GM19468 (cell line): ENCODE measurements around the gene AKNA.

Experiments
- ATAC-seq: cut with Tn5 transposase; IDR thresholded peaks from one replicate; pipeline ENCODE4 v1.9.1; 2021; ENCODE audit warnings: mild to moderate bottlenecking, moderate library complexity, moderate number of reproducible peaks; ENCODE audit not compliant: unreplicated experiment; ENCODE audit errors: extremely low read depth

AKNA gene

DNA sequence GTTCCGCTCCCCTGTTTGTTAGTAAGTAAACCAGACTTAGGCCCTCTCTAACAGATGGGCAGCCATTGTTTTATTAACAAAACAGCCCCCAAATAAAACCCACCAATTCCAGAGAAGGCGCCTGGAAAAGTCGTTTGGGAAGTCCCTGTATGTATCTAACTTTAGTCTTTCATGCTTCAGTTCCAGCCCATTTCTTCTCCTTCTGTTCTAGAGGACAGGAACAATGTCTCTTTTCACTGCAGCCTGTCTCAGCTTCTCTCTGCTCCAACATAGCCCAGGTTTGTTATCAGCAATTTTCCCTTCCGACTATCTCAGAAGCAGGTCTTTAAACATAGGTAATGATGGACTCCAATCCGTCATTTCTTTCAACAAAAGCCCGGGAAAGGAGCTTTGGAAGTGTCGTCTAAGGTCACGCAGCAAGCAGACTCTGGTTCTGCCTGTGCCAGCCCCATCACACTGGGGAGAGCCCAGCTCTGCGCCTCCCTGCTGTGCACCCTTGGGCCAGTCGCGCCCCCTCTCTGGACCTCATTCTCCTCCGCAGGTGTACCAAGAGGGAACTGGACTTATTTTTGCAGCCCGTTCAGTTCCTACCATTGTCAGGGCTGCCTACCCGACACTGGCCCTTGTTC lies 9.6 kb upstream of the AKNA start:
- ATAC-seq, result peak; percentile 24

DNA sequence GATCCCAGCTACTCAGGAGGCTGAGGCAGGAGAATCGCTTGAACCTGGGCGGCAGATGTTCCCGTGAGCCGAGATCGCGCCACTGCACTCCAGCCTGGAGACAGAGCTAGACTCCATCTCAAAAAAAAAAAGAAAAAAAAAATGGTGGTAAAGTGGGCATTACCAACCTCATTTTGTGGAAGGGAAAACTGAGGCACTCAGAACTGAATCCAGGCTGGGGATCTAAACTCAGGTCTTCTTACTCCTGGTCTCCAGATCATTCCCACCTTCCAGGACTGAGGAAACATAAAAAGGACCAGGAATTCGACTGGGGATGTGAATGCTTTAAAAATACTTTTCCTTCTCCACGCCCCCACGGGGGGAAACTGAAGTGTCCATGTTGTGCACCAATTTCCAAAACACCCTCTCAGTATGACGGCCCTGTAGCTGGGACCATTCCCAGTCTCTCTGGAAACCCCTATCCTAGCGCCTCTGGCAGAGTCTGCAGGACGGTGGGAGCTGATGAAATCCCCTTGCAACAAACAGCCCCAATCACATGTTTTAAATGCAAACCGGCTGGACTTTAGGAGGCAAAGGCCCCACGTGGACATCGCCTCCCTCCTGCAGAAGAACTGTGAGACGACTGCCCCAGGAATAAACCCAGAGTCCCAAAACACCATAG lies 8.9 kb upstream of the AKNA start:
- ATAC-seq, result no peak

DNA sequence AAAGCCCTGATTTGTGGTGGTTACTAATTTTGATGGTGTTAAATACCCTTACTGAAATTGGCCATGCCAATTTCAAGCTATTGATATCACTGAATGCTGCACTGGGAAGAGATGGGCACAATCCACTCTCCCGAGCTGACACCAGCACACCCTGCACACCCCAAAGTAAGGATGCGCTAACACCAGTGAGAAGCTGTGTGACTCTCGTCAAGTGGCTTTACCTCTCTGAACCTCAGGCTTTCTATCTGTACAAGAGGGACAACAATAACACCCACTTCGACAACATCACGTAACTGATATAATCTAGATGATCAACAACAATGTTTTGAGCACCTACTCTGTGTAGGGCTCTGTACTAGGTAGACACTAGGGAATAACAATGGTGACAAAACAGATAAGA lies 8.0 kb upstream of the AKNA start:
- ATAC-seq, result no peak

DNA sequence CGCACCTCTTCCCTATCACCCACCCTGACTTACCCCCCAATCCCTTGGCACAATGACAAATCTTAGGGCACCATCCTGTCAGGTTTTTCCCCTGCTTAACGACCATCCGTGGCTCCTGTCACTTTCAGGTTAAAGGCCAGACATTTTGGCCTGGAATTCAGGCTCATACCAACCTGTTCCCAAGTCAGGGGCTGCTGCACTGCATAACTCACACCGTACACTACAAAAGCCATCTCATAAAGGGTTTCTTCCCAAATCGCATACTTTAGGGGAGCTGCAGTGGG lies 7.5 kb upstream of the AKNA start:
- ATAC-seq, result no peak

DNA sequence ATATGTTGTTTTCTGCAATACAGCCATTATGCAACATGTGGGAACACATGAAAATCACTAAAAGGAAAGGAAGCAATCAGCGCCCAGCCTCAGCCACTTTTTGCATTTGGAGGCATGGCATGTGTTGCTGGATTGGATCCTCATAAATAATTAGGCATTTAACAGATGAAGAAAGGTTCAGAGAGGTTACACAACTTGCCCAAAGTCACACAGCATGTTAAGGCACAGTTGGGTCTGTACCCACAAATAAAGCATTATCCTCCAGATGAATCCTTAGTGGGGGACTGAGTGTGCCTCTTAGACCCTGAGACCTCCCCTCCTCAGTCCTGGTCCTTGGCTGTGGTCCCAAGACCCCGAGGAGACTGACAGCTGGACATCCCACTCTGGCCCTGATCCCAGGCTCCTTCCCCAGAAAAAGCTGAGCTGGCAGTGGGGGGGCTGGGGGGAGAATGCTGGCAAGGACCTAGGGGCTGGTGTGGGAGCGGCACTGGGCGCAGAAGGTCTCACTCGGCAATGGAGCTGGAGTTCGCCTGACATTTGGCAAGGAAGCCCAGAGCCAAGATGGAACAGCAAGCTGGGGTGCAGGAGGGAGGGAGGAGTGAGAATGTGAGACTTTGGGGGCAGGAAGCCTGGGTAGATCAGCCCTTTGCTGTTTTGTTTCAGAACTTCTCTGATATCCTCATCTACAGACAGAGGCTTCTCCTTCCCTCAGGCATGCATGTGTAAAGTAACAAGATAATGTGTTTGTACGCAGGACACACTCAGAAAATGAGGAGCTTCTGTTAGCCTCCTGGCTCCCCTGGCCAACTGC lies 6.9 kb upstream of the AKNA start:
- ATAC-seq, result no peak

DNA sequence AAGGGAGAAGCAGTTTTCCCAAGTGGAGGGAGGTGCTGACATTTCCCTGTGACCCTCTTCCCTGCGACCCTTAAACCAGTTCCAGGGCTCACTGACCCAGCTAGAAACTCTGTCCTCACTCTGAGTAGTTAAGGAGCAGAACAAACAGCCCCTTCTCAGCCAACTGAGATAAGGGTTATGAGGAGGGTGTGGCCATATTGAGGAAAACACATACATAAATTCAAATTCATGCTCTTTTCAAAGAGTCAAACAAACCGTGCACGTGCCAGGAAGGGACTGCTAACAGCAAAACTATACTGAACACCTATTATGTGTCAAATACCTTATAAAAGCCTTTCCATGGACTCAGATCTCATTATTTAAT lies 4.9 kb upstream of the AKNA start:
- no peak for ATAC-seq

DNA sequence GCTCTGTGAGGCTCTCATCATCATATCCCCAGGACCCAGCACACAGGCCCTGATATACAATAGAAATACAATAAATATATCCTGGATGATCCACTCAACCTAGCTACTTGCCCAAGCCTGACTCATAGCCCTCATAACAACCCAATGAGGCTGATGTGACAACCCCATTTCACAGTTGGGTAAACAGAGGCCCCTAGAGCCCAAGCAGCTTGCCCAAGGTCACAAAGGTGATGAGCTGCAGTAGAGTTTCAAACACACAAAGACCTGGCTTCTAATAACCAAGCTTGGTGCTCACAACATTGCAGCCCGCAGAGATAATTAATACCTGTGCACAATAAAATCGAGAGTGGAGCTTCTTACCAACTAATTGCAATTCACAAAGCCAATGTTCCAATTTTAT lies 3.2 kb upstream of the AKNA start:
- ATAC-seq, result no peak

DNA sequence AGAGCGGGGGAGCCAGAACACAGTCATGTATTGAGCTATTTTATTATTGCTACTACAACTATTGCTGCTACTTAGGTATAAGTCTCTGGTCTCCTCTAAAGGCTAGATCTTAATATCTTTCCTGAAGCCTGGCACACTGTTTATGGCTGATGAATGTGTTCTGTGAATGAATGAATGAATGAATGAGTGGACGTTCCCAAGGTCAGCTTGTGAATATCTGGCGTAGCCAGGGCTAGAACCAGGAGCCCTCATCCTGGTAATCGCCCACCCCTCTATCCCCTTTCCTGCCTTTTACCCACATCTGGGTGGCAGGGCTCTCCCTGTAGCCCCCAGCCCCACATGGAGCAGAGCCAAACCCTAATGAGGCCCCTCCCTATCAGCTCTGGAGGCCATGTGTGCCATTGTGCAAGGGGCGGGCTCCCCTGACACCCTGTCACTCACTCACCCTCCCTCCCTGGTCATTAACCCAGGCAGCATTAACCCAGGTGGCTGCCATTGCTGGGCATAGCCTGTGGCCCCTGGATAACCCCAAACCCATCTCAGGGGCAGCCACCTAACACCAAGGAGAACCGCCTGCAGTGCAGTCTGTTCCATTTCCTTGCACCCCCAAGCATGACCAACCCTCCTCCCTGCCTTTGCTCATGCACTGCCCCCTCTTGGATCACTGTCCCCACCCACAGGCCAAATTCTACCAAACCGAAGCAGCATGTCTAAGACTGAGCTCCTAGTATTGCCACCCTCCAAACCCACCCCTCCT lies 2.0 kb upstream of the AKNA start:
- no peak for ATAC-seq

DNA sequence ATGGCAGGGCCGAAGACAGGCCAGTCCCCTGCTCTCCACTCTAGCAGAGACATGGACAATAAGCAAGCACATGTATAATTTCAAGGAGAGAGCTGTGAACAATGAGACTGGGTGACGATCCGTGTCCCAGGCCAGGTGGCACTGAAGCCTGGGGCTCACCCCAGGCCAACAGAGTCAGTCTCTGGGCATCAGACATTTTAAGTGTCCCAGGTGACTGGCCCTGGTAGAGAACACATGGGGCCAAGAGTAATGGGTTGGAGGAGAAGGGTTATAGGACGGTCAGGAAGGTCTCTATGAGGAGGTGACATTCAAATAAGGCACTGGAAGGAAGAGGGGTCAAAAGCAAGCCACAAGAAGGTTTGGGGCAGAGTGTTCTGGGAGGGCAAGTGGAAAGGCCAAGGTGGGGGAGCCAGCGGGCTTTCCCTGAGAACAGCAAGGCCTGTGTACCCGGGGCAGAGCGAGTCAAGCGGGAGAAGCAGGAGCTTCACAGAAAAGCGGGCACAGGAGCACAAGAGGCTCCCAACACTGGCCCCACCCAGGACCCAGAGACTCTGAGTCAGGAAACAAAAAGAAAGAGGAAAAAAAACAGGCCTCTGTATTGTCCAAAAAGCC lies 1.1 kb upstream of the AKNA start:
- no peak for ATAC-seq

DNA sequence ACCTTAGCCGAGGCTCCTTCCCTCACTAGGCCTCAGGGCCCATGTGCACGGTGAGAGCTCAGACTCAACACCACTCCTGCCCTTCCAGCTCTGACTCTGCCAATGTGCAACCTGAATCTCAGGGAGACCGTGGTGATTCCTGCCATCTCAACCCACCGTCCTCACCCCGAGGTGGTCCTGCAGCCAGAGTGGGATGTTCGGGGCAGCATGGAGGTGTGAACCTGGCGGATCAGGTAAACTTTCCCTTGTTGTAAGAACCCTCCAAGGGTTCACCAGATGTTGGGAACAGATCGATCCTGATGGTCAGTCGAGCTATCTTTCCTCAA lies 538 bp upstream of the AKNA start:
- ATAC-seq, result no peak

DNA sequence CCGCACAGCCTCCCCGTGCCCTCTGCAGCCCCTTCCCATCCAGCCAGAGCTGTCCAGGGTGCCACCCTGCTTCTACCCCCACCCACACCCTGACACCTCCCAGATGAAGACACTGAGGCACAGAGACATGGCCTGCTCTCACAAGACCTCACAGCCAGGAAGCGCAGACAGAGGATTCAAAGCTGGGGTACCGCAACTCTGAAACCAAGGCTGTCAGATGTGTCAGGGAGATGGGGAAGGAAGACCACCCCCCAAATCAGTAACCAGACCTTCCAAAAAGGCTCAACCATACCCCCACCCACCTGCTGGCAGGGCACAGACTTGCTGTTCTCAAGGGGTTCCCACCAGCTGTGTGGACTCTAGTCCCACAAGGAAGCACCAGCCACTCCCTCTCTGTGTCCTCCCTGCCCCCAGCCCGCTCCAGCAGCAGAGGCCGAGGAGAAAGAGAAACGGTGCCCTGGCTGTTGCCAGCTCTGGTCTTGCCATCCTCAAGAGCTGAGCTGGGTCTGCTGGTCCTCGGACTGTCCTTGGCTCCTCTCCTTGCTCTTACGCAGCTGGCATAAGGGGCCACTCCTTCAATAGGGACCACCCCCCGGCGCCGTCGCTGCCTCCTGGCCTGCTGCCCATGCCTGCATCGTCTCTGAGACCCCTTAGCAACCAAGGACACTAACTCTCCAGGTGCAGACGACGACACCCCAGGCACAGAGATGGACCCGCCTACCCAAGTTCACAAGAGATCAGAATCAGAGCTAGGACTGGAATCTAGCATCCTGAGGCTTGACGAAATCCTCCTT lies 699 bp downstream of the AKNA start:
- ATAC-seq, result no peak

DNA sequence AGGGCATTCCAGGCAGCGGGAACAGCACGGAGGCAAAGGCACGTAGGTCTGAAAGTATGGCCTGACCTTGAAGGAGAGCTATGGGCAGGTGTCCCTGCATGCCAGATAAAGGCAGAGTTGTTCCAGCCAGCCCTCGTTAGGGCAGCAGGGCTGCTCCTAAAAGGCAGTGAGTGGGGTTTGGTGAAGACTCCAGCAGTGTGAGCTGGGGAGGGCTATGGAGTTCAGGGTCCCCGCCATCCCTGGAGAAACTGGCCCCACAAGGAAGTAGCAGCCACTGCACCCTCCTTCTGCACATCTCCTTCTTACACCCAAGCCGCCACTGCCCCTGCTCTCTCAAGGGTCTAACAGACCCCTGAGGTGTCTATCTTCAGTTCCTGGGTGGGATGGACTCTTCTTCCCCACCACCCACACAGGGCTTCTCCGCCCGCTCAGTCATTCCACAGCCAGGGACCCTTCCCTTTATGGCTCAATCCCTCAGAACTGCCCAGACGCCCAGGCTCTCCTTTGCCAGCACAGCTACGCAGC lies 1.4 kb downstream of the AKNA start:
- no peak for ATAC-seq

DNA sequence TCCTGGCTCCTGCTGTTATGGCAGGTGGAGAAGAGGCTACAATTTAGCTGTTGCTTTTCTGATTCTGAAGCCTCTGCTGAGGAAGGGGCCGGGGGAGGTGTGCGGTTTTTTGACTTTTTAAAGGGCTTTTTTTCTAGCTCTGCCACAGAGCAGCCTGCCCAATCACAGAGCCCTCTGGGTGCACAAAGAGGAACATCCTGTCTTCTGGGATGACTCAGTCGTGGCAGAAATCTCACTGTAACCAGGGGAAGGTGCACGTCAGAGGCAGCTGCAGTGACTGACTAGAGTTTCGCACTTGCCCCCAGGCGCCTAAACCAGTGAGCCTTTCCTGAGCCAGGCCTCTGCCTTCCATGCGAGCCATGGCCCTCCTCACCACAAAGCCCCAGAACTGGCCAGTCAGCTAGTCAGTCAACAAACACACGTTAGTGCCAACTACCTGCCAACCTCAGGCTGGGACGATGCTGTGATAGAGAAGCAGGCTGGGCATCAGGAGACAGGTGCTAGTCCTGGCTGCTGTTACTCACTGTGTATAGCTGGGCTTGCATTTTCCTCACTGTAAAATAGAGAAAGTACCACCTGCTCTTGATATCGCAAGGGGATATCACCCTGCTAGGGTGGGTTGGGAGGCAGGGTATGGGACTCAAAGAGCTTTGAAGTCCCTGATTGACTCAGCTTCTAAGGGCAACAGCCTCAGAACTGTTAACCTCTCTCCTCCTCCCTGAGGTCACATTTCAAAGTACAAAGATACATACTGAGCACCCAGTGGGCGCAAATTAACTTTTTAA lies 2.2 kb downstream of the AKNA start:
- ATAC-seq, result peak; percentile 70

DNA sequence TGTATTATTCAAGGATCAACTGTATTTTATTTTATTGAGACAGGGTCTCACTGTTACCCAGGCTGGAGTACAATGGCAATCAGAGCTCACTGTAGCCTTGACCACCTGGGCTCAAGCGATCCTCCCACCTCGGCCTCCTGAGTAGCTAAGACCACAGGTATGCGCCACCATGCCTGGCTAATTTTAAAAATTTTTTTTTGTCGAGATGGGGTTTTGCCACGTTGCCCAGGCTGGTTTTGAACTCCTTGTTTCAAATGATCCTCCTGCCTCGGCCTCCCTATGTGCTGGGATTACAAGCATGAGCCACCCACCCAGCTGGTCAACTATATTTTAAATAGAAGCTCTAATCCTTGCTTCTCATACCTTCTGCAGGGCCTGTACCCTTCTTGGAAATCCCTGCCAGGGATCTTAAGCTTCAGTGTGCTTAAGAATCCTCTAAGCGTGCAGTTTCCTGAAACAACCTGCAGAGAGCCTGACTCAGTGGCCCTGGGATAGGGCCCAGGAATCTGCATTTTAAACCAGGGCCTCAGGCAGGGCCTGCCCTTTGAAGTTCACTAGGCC lies 2.9 kb downstream of the AKNA start:
- no peak for ATAC-seq

DNA sequence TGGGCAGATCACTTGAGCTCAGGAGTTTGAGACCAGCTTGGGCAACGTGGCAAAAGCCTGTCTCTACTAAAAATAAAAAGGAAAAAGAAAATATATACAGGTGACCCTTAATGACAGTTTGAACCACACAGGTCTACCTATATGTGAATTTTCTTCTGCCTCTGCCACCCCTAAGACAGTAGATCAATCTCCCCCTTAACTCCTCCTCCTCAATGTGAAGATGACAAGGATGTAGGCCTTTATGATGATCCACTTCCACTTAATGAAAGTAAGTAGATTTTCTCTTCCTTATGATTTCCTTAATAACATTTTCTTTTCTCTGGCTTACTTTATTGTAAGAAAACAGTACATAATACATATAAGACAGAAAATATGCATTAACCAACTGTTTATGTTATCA lies 3.4 kb downstream of the AKNA start:
- no peak for ATAC-seq

DNA sequence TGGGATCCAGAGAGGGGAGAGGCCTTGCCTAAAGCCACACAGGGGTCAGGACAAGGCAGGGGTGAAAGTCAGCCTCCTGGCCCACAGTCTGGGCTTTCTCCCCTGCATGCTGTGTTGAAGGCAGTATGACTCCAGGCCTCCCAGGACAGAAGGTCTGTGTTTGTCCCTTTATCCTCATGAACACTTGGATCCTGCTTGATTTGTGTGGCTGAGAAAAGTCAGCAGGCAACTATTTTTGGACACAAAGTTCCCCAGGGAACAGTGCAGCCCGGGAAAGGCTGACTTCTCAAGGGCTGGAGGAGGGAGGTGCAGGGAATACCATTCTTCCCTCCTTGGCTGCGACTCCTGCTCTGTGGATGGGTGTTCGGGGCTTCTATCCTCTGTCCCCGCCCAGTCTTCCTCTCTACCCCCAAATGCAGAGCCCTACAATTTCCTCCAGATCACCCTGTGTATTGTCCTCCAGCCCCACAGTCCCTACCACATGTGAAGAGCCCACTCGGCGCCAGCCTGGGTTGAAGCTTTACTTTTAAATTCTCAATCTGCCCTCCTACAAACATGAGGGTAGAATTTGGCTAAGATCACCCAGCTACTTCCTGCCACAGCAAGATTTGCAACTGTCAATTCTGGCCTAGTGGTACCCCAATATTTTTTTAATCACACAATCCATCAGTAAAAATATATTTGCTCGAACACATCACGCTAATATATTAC lies 4.1 kb downstream of the AKNA start:
- no peak for ATAC-seq

DNA sequence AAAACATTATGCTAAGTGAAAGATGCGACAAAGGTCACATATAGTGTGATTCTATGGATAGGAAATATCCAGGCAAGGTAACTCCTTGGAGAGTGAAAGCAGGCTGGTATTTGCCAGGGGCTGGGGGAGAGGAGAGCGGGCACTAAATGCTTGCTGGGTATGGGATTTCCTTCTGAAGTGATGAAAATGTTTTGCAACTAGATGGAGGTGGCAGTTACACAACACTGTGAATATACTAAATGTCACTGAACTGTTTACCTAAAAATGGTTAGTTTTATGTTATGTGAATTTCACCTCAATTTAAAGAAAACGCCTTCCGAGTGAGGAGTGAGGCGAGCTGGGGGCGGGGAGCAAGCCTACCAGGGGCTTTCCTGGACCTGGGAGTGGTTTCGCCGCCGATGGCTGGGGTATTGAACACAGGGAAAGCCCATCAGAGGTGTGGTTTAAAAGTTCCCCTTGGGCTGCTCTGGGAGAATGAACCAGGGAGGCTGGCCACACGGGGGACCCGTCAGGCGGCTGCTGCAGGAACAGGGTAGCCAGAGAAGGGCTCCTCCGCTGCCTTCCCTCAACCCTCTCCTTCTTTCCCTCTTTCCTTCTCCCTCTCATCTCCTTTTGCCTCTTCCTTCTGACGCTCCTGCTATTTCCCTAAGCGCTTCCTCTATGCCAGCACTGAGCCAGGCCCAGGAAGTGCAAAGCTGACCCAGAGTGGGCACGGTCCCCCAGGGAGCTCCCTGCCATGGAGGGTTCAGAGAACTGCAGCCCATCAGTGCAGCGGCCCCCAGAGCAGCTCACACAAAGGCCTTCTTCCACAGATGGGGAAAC lies 4.9 kb downstream of the AKNA start:
- no peak for ATAC-seq
